H1 (cell line): Measurements from ENCODE around the gene SERPINB8. TPM values are rescaled to one million over a fixed set of nuclear protein-coding genes. Genes with fewer than 3 reads are reported as not detected.

Experiments used
- CTCF ChIA-PET: fragments of 300-600 bp; sonication (Branson Sonifier 250); formaldehyde crosslinking; loops from one replicate; lab custom pipeline; 2021; ENCODE audit not compliant: partially characterized antibody; lab: Charles Lee
- POLR2A ChIA-PET: fragments of 300-600 bp; sonication (Branson Sonifier 250); formaldehyde crosslinking; loops from one replicate; lab custom pipeline; 2021; ENCODE audit warnings: inconsistent platforms; ENCODE audit not compliant: partially characterized antibody; lab: Charles Lee
- DNase-seq, 2 experiments: peaks; one replicate each; pipeline versions ENCODE4 v3.0.0 to v3.0.0-alpha.2; 2010 to 2022; ENCODE audit warnings: low spot score in 2 of 2, low read depth in 1 of 2, mixed read lengths in 1 of 2
- FAIRE-seq: peaks from 2 replicates; lab custom pipeline; 2011; peaks lifted over from hg19 to GRCh38; lab: Jason Lieb, UNC
- H2AFZ ChIP-seq: 2 replicates; pipeline ENCODE4 v1.8.1; 2012; ENCODE audit warnings: low read length, inconsistent platforms
- H2AK5ac ChIP-seq: 2 replicates; pipeline ENCODE4 v1.6.1; 2013; ENCODE audit warnings: low read depth, low read length
- H2BK120ac ChIP-seq: replicated peaks from 2 replicates; pipeline ENCODE3; 2013; ENCODE audit warnings: low read depth, low read length, inconsistent platforms
- H2BK12ac ChIP-seq: 2 replicates; pipeline ENCODE4 v1.6.1; 2013; ENCODE audit warnings: low read depth, low read length
- H2BK15ac ChIP-seq: 2 replicates; pipeline ENCODE4 v1.6.1; 2013; ENCODE audit warnings: low read length
- H2BK20ac ChIP-seq: 2 replicates; pipeline ENCODE4 v1.6.1; 2013; ENCODE audit warnings: low read length
- H2BK5ac ChIP-seq: 2 replicates; pipeline ENCODE4 v1.6.1; 2013; ENCODE audit warnings: low read depth, low read length
- H3K14ac ChIP-seq: 2 replicates; pipeline ENCODE4 v1.6.1; 2013; ENCODE audit warnings: inconsistent platforms; ENCODE audit not compliant: insufficient read length
- H3K18ac ChIP-seq: 2 replicates; pipeline ENCODE4 v1.6.1; 2013; ENCODE audit warnings: low read length; ENCODE audit errors: extremely low read depth
- H3K23ac ChIP-seq: 2 replicates; pipeline ENCODE4 v1.6.1; 2013; ENCODE audit warnings: inconsistent platforms; ENCODE audit not compliant: insufficient read length
- H3K23me2 ChIP-seq: 2 replicates; pipeline ENCODE4 v1.6.1; 2013; ENCODE audit warnings: low read depth, low read length
- H3K27ac ChIP-seq: 2 replicates; pipeline ENCODE4 v1.6.1; 2011; ENCODE audit warnings: low read depth, low read length, inconsistent platforms
- H3K27me3 ChIP-seq, 4 experiments: replicated peaks in 1 of 4; 1 replicate in 1 of 4; 2 replicates in 3 of 4; pipeline versions ENCODE4 v1.6.1 to v1.8.1; 2011 to 2013; ENCODE audit warnings: low read length in 3 of 4, mild to moderate bottlenecking in 3 of 4, inconsistent platforms in 2 of 4, mixed read lengths in 2 of 4, moderate library complexity in 1 of 4; ENCODE audit not compliant: control insufficient read depth in 3 of 4, insufficient read depth in 3 of 4; ENCODE audit errors: extremely low read depth in 1 of 4
- H3K36me3 ChIP-seq, 4 experiments: 2 replicates each; pipeline versions ENCODE4 v1.6.1 to v1.8.1; 2011 to 2013; ENCODE audit warnings: mild to moderate bottlenecking in 4 of 4, low read length in 3 of 4, moderate library complexity in 2 of 4, control low read depth in 1 of 4, inconsistent platforms in 1 of 4; ENCODE audit not compliant: insufficient read depth in 4 of 4, control insufficient read depth in 2 of 4
- H3K4ac ChIP-seq: replicated peaks from 2 replicates; pipeline ENCODE3; 2013; ENCODE audit warnings: low read length, low read depth, mixed read lengths, inconsistent platforms; ENCODE audit not compliant: insufficient read length
- H3K4me1 ChIP-seq, 4 experiments: replicated peaks in 1 of 4; 1 replicate in 1 of 4; 2 replicates in 3 of 4; pipeline versions ENCODE4 v1.6.1 to v1.8.1; 2011 to 2013; ENCODE audit warnings: low read length in 3 of 4, inconsistent platforms in 2 of 4, mixed read lengths in 1 of 4; ENCODE audit not compliant: insufficient read depth in 4 of 4, control insufficient read depth in 3 of 4
- H3K4me2 ChIP-seq, 2 experiments: 2 replicates each; pipeline versions ENCODE4 v1.6.1 to v1.8.1; 2011 to 2013; ENCODE audit warnings: low read depth in 2 of 2, low read length in 2 of 2, control low read depth in 1 of 2, inconsistent platforms in 1 of 2, mild to moderate bottlenecking in 1 of 2; ENCODE audit not compliant: insufficient read depth in 1 of 2
- H3K4me3 ChIP-seq, 4 experiments: fragments of 200-600, 300-600 bp in 1 of 4; sonication (generic), shearing (Covaris generic), sonication (Bioruptor Twin) in 1 of 4; 2 replicates each; pipeline versions ENCODE4 v1.5.1 to v1.8.1; 2011 to 2016; ENCODE audit warnings: low read length in 4 of 4, low read depth in 3 of 4, control low read depth in 2 of 4, inconsistent platforms in 2 of 4, mild to moderate bottlenecking in 2 of 4, mixed read lengths in 1 of 4, moderate library complexity in 1 of 4; ENCODE audit not compliant: insufficient read depth in 2 of 4; ENCODE audit errors: extremely low read depth in 1 of 4
- H3K56ac ChIP-seq: replicated peaks from 2 replicates; pipeline ENCODE3; 2013; ENCODE audit warnings: low read depth, mild to moderate bottlenecking, mixed read lengths, low read length, inconsistent platforms; ENCODE audit not compliant: insufficient read length
- H3K79me1 ChIP-seq: 2 replicates; pipeline ENCODE4 v1.6.1; 2013; ENCODE audit warnings: low read depth, low read length, control low read depth
- H3K79me2 ChIP-seq, 2 experiments: 2 replicates each; pipeline versions ENCODE4 v1.6.1 to v1.8.1; 2012 to 2013; ENCODE audit warnings: low read length in 2 of 2, mild to moderate bottlenecking in 2 of 2, inconsistent platforms in 1 of 2; ENCODE audit not compliant: insufficient read depth in 2 of 2, control insufficient read depth in 1 of 2
- H3K9ac ChIP-seq, 4 experiments: replicated peaks in 1 of 4; 1 replicate in 1 of 4; 2 replicates in 3 of 4; pipeline versions ENCODE4 v1.6.1 to v1.8.1; 2011 to 2013; ENCODE audit warnings: low read depth in 3 of 4, low read length in 3 of 4, control low read depth in 2 of 4, mild to moderate bottlenecking in 2 of 4, moderate library complexity in 2 of 4, inconsistent platforms in 1 of 4; ENCODE audit errors: extremely low read depth in 1 of 4
- H3K9me3 ChIP-seq, 2 experiments: 2 replicates each; pipeline versions ENCODE4 v1.6.1 to v1.8.1; 2012 to 2013; ENCODE audit warnings: mild to moderate bottlenecking in 2 of 2, moderate library complexity in 2 of 2, control low read depth in 1 of 2, inconsistent platforms in 1 of 2, low read depth in 1 of 2, low read length in 1 of 2, mixed read lengths in 1 of 2; ENCODE audit not compliant: insufficient read depth in 2 of 2
- H4K20me1 ChIP-seq, 2 experiments: replicated peaks in 1 of 2; 2 replicates each; pipeline versions ENCODE3 to v1.8.1; 2011 to 2013; ENCODE audit warnings: inconsistent platforms in 2 of 2, low read length in 2 of 2, mild to moderate bottlenecking in 1 of 2; ENCODE audit not compliant: insufficient read depth in 2 of 2, control insufficient read depth in 1 of 2
- H4K5ac ChIP-seq: 2 replicates; pipeline ENCODE4 v1.6.1; 2013; ENCODE audit warnings: low read length, low read depth, mixed read lengths, inconsistent platforms; ENCODE audit not compliant: insufficient read length
- H4K8ac ChIP-seq: 2 replicates; pipeline ENCODE4 v1.8.0; 2013; ENCODE audit warnings: mild to moderate bottlenecking, moderate library complexity, low read length, inconsistent platforms; ENCODE audit not compliant: insufficient read depth; ENCODE audit errors: extremely low read depth
- H4K91ac ChIP-seq: replicated peaks from 2 replicates; pipeline ENCODE3; 2013; ENCODE audit warnings: low read length, mixed read lengths, inconsistent platforms; ENCODE audit not compliant: insufficient read length
- CREB1 ChIP-seq: IDR thresholded peaks from 2 replicates; pipeline ENCODE4 v1.6.1; 2012; ENCODE audit warnings: inconsistent platforms
- FOSL1 ChIP-seq: IDR thresholded peaks from 2 replicates; pipeline ENCODE4 v1.6.1; 2011; ENCODE audit warnings: mild to moderate bottlenecking, low read depth, low read length, moderate library complexity; ENCODE audit not compliant: insufficient read depth
- JUN ChIP-seq: IDR thresholded peaks from 2 replicates; pipeline ENCODE4 v1.6.1; 2011; ENCODE audit warnings: low read depth, mild to moderate bottlenecking, improper control_type of control experiment, low read length
- MAFK ChIP-seq: IDR thresholded peaks from 2 replicates; pipeline ENCODE4 v1.6.1; 2012; ENCODE audit warnings: low read depth, mild to moderate bottlenecking, improper control_type of control experiment, low read length
- POLR2AphosphoS5 ChIP-seq: IDR thresholded peaks from 2 replicates; pipeline ENCODE4 v1.6.1; 2011; ENCODE audit warnings: low read depth, low read length
- RXRA ChIP-seq: IDR thresholded peaks from 2 replicates; pipeline ENCODE4 v1.6.1; 2011; ENCODE audit warnings: low read depth, mild to moderate bottlenecking, low read length, moderate library complexity; ENCODE audit not compliant: insufficient read depth
- TEAD4 ChIP-seq: IDR thresholded peaks from 2 replicates; pipeline ENCODE4 v1.6.1; 2012; ENCODE audit warnings: low read depth, low read length, inconsistent platforms, mixed read lengths
- WGBS, 2 experiments: shearing (Covaris generic) in 1 of 2; methylation state at CpG; one replicate each; pipeline versions ENCODE4 v1.1.6 to v1.1.7; 2013 to 2015; ENCODE audit warnings: low lambda C conversion rate in 2 of 2, mixed read lengths in 2 of 2, inconsistent platforms in 1 of 2, low coverage in 1 of 2, missing lambda C conversion rate in 1 of 2; ENCODE audit not compliant: insufficient replicate concordance in 2 of 2, insufficient coverage in 1 of 2, insufficient read length in 1 of 2; ENCODE audit errors: extremely low coverage in 1 of 2, missing lambda C conversion rate in 1 of 2; 5-methylcytosine and 5-hydroxymethylcytosine counted together
- polyA plus RNA-seq, 7 experiments: library from polyadenylated mRNA; depleted of rRNA in 3 of 7; stranded (reverse) in 5 of 7; unstranded in 2 of 7; fragments of >200 nt in 5 of 7; fragments of 200-250 nt in 2 of 7; gene quantifications; 1 replicate in 5 of 7; 2 replicates in 1 of 7; 4 replicates in 1 of 7; pipeline versions ENCODE4 v1.2.1 to v1.2.3, GENCODE V29; 2011 to 2013; ENCODE audit warnings: missing spikeins in 2 of 7, mixed read lengths in 2 of 7
- total RNA-seq: library from RNA; stranded (reverse); fragmentation: NEBNext Ultra II Directional; extraction: Animal tissue kit (Norgen Biotek cat#: 25700); gene quantifications from 2 replicates; pipeline ENCODE4 v1.2.1, GENCODE V29; 2021
- TF ChIP-seq, protein P1 (sequence below): IDR thresholded peaks from 2 replicates; pipeline ENCODE4 v1.6.1; 2012; ENCODE audit warnings: inconsistent platforms
- TF ChIP-seq, protein P2 (sequence below), 3 experiments: IDR thresholded peaks; 1 replicate in 2 of 3; 2 replicates in 1 of 3; pipeline versions ENCODE4 v1.5.1 to v1.6.1; 2011; ENCODE audit warnings: low read length in 3 of 3, mild to moderate bottlenecking in 3 of 3, inconsistent platforms in 2 of 3, low read depth in 1 of 3, moderate library complexity in 1 of 3; ENCODE audit not compliant: insufficient read depth in 1 of 3; ENCODE audit errors: control extremely low read depth in 1 of 3

The SERPINB8 gene
- total and polyA plus RNA-seq, 2 of the 8 experiments (the other 6 are each of a cell fraction or from before 2014, with no cell fraction given), result 0.42 to 1.2 TPM

DNA sequence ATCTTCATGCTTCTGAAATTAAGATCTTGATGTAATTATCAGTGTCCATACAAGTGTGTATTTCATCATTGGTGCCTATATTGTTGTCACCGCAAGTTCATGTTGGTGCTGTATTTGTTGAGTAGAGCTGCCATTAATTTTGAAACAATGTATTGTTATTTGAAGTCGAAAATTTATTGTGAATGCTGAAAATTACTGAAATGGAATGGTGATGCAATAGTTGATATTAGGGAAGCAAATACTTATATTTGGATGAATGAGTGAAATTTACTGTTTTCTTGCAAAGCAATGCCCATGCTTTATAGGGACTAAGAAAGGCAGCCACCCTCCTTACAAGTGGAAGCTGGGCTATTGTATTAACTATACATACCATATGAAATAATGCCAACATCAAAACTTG lies 41.6 kb downstream of the SERPINB8 start:
- H2BK5ac ChIP-seq, result no peak overlapping the region
- no peak overlapping the region for H2AFZ ChIP-seq
- no peak for FAIRE-seq
- H3K4me3 ChIP-seq, result no peak overlapping the region
- H3K9ac ChIP-seq, result no peak overlapping the region
- no peak overlapping the region for H4K5ac ChIP-seq
- H4K91ac ChIP-seq, result no peak overlapping the region
- no peaks in the 10 kb centered on the region for H3K9me3 ChIP-seq
- no peak overlapping the region for H2AK5ac ChIP-seq
- no peak for DNase-seq
- H3K27me3 ChIP-seq, result no peaks in the 10 kb centered on the region
- no peak overlapping the region for H2BK15ac ChIP-seq
- no peak overlapping the region for H2BK12ac ChIP-seq
- no peaks in the 10 kb centered on the region for H3K79me2 ChIP-seq
- H3K36me3 ChIP-seq, result no peaks in the 10 kb centered on the region
- no peak overlapping the region for H3K27ac ChIP-seq
- H4K8ac ChIP-seq, result no peak overlapping the region
- no peak overlapping the region for H3K23ac ChIP-seq
- no peak for TF ChIP-seq FOSL1
- no peak for TF ChIP-seq MAFK
- no peak for TF ChIP-seq RXRA
- no peak for TF ChIP-seq CREB1
- no peak for TF ChIP-seq TEAD4
- no peak for TF ChIP-seq JUN
- TF ChIP-seq, protein P1, sequence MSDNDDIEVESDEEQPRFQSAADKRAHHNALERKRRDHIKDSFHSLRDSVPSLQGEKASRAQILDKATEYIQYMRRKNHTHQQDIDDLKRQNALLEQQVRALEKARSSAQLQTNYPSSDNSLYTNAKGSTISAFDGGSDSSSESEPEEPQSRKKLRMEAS, result no peak
- TF ChIP-seq POLR2AphosphoS5, result no peak
- TF ChIP-seq, protein P2, sequence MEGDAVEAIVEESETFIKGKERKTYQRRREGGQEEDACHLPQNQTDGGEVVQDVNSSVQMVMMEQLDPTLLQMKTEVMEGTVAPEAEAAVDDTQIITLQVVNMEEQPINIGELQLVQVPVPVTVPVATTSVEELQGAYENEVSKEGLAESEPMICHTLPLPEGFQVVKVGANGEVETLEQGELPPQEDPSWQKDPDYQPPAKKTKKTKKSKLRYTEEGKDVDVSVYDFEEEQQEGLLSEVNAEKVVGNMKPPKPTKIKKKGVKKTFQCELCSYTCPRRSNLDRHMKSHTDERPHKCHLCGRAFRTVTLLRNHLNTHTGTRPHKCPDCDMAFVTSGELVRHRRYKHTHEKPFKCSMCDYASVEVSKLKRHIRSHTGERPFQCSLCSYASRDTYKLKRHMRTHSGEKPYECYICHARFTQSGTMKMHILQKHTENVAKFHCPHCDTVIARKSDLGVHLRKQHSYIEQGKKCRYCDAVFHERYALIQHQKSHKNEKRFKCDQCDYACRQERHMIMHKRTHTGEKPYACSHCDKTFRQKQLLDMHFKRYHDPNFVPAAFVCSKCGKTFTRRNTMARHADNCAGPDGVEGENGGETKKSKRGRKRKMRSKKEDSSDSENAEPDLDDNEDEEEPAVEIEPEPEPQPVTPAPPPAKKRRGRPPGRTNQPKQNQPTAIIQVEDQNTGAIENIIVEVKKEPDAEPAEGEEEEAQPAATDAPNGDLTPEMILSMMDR (IDR thresholded peaks at IDR 0.05; ENCODE audit: control extremely low read depth in 1 of 3, insufficient read depth in 1 of 3, low read depth in 1 of 3, low read length in 3 of 3), result no peak
- H3K14ac ChIP-seq, result no peak overlapping the region
- ChIA-PET CTCF (interaction anchor here (0.8 to 1.4 kb wide), 3 partner anchors 12 to 221 kb away, joined by 3 to 5 read pairs (median 3); no protein-coding TSS in a partner anchor), POLR2A (no interaction called here)
- H3K79me1 ChIP-seq, result no peaks in the 10 kb centered on the region
- H3K4me1 ChIP-seq, result no peaks in the 10 kb centered on the region
- H3K4me2 ChIP-seq, result no peak overlapping the region
- WGBS, 2 experiments, result 88 to 100% methylated on average over 1 to 2 of the region's 2 CpGs
- H3K18ac ChIP-seq, result no peak overlapping the region
- H2BK120ac ChIP-seq, result no peak overlapping the region
- no peak overlapping the region for H3K56ac ChIP-seq
- H2BK20ac ChIP-seq, result no peak overlapping the region
- no peaks in the 10 kb centered on the region for H4K20me1 ChIP-seq
- H3K23me2 ChIP-seq, result no peaks in the 10 kb centered on the region
- no peak overlapping the region for H3K4ac ChIP-seq
